PFSK-1 (cell line): ENCODE results near the gene GGT7.

Experiments used
- FOXP2 ChIP-seq: optimal IDR thresholded peaks from 2 replicates; pipeline ENCODE3; 2011; ENCODE audit warnings: borderline replicate concordance, control low read depth, inconsistent platforms; ENCODE audit not compliant: insufficient read depth; ENCODE audit errors: extremely low read length, extremely low read depth
- POLR2AphosphoS5 ChIP-seq: IDR thresholded peaks from 2 replicates; pipeline ENCODE4 v1.6.1; 2012; ENCODE audit warnings: low read depth, mild to moderate bottlenecking, control low read depth, low read length, moderate library complexity
- SIN3A ChIP-seq: IDR thresholded peaks from 2 replicates; pipeline ENCODE4 v1.6.1; 2012; ENCODE audit warnings: mild to moderate bottlenecking, low read length, moderate library complexity, borderline replicate concordance; ENCODE audit not compliant: insufficient read depth
- TAF1 ChIP-seq: IDR thresholded peaks from 2 replicates; pipeline ENCODE4 v1.6.1; 2012; ENCODE audit warnings: low read length, control low read depth, borderline replicate concordance; ENCODE audit not compliant: insufficient read depth
- TF ChIP-seq, protein P1 (sequence below), 2 experiments: IDR thresholded peaks; 2 replicates each; pipeline versions ENCODE4 v1.6.1 to v1.8.0; 2011 to 2012; ENCODE audit warnings: low read depth in 2 of 2, low read length in 2 of 2, control low read depth in 1 of 2, inconsistent platforms in 1 of 2, mild to moderate bottlenecking in 1 of 2, moderate library complexity in 1 of 2; ENCODE audit not compliant: insufficient read depth in 1 of 2

Gene GGT7

GRCh38 chr20:34798328-34798727, 74.3 kb downstream of the GGT7 start:
- no peak for TF ChIP-seq POLR2AphosphoS5
- no peak for TF ChIP-seq FOXP2
- no peak for TF ChIP-seq SIN3A
- TF ChIP-seq, protein P1, sequence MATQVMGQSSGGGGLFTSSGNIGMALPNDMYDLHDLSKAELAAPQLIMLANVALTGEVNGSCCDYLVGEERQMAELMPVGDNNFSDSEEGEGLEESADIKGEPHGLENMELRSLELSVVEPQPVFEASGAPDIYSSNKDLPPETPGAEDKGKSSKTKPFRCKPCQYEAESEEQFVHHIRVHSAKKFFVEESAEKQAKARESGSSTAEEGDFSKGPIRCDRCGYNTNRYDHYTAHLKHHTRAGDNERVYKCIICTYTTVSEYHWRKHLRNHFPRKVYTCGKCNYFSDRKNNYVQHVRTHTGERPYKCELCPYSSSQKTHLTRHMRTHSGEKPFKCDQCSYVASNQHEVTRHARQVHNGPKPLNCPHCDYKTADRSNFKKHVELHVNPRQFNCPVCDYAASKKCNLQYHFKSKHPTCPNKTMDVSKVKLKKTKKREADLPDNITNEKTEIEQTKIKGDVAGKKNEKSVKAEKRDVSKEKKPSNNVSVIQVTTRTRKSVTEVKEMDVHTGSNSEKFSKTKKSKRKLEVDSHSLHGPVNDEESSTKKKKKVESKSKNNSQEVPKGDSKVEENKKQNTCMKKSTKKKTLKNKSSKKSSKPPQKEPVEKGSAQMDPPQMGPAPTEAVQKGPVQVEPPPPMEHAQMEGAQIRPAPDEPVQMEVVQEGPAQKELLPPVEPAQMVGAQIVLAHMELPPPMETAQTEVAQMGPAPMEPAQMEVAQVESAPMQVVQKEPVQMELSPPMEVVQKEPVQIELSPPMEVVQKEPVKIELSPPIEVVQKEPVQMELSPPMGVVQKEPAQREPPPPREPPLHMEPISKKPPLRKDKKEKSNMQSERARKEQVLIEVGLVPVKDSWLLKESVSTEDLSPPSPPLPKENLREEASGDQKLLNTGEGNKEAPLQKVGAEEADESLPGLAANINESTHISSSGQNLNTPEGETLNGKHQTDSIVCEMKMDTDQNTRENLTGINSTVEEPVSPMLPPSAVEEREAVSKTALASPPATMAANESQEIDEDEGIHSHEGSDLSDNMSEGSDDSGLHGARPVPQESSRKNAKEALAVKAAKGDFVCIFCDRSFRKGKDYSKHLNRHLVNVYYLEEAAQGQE (IDR thresholded peaks at IDR 0.05; ENCODE audit: insufficient read depth in 1 of 2, low read depth in 2 of 2, low read length in 2 of 2) = no peak
- no peak for TF ChIP-seq TAF1

DNA sequence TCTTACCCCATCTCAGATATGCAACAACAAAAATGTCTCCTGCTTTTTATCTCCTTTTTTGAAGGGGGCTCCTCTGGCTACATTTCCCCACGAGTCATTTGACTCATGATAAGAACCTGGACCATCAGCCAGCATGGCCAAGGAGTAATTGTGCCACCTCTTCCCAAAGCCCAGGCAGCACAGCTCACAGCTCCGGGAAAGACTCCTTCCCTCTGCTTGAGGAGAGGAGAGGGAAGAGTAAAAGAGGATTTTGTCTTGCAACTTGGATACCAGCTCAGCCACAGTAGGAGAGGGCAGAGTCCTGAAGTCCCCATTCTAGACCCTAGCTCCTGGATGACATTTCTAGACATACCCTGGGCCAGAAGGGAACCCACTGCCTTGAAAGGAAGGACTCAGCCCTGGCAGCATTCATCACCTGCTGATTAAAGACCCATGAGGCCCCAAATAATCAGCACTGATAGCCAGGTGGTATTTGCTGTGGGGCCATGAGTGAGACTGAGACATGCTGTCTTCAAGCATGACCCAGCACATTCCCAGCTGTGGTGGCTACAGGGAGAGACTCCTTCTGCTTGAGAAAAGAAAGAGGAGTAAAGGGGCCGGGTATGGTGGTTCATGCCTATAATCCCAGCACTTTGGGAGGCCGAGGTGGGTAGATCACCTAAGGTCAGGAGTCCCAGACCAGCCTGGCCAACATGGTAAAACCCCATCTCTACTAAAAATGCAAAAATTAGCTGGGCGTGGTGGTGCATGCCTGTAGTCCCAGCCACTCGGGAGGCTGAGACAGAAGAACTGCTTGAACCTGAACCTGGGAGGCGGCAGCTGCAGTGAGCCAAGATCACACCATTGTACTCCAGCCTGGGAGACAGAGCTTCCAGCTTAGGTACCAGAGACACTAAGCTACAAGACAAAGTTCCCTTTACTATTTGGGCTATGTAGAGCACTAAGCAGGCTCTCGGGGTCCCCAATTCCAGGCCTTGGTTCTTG, 75.4 kb downstream of the GGT7 start:
- TF ChIP-seq, protein P1 (IDR thresholded peaks at IDR 0.05; ENCODE audit: insufficient read depth in 1 of 2, low read depth in 2 of 2, low read length in 2 of 2) = no peak
- no peak for TF ChIP-seq POLR2AphosphoS5
- TF ChIP-seq TAF1 = no peak
- TF ChIP-seq SIN3A = no peak
- no peak for TF ChIP-seq FOXP2
